ENCODE data around the gene PLD3.

GRCh38 chr19:40407714-40408597, 59.5 kb downstream of the PLD3 start:
- TF ChIP-seq CTCF (IDR thresholded peaks at IDR 0.05) (no peak), POLR2AphosphoS5 (IDR thresholded peaks at IDR 0.05) (no peak), POLR2A (IDR thresholded peaks at IDR 0.05) (no peak)
